ENCODE results near the gene CILP.

CILP gene

GRCh38 chr15:65221697-65222096, 10.4 kb upstream of the CILP start:
- no peak for DNase-seq

- no peak for DNase-seq
Measured at GRCh38 chr15:65219137-65219536, 7.9 kb upstream of the CILP start.

- no peak for DNase-seq
Measured at GRCh38 chr15:65217526-65218482, 6.5 kb upstream of the CILP start.

- no peak for DNase-seq
Measured at GRCh38 chr15:65215496-65215895, 4.2 kb upstream of the CILP start.

- DNase-seq, result no peak
Measured at GRCh38 chr15:65214010-65214409, 2.7 kb upstream of the CILP start.

GRCh38 chr15:65213241-65213640, 2.0 kb upstream of the CILP start:
- DNase-seq, result no peak

- DNase-seq, result no peak
Measured at GRCh38 chr15:65212097-65212496, 824 bp upstream of the CILP start.

GRCh38 chr15:65211482-65211982, 259 bp upstream of the CILP start:
- DNase-seq, result no peak

GRCh38 chr15:65209701-65210643, 1.3 kb downstream of the CILP start:
- DNase-seq, result no peak

GRCh38 chr15:65208647-65209046, 2.6 kb downstream of the CILP start:
- no peak for DNase-seq

- DNase-seq, result no peak
Measured at GRCh38 chr15:65207280-65207840, 3.9 kb downstream of the CILP start.

GRCh38 chr15:65206750-65207149, 4.5 kb downstream of the CILP start:
- no peak for DNase-seq

GRCh38 chr15:65204931-65205660, 6.2 kb downstream of the CILP start:
- DNase-seq, result no peak

- DNase-seq, result no peak
Measured at GRCh38 chr15:65204236-65204930, 6.9 kb downstream of the CILP start.

- DNase-seq, result no peak
Measured at GRCh38 chr15:65201918-65202317, 9.4 kb downstream of the CILP start.

- DNase-seq, result no peak
Measured at GRCh38 chr15:65198571-65198970, 12.7 kb downstream of the CILP start.

- DNase-seq, result no peak
Measured at GRCh38 chr15:65197337-65197645, 14.0 kb downstream of the CILP start.

- no peak for DNase-seq
Measured at GRCh38 chr15:65196637-65197336, 14.5 kb downstream of the CILP start.

- DNase-seq, result no peak
Measured at GRCh38 chr15:65195548-65195923, 15.7 kb downstream of the CILP start.

- DNase-seq, result no peak
Measured at GRCh38 chr15:65194826-65195547, 16.3 kb downstream of the CILP start.

GRCh38 chr15:65192016-65192415, 19.3 kb downstream of the CILP start:
- no peak for DNase-seq
